Fibroblast of skin of left quadriceps (primary cell): ENCODE data around the gene CACNA1E.

Experiments used
- DNase-seq, 2 experiments: peaks; one replicate each; pipeline ENCODE4 v3.0.0-alpha.2; 2013; ENCODE audit warnings: low read depth in 2 of 2

The CACNA1E gene

GRCh38 chr1:181767001-181767708 lies 283.8 kb downstream of the CACNA1E start:
- DNase-seq = no peak

DNA sequence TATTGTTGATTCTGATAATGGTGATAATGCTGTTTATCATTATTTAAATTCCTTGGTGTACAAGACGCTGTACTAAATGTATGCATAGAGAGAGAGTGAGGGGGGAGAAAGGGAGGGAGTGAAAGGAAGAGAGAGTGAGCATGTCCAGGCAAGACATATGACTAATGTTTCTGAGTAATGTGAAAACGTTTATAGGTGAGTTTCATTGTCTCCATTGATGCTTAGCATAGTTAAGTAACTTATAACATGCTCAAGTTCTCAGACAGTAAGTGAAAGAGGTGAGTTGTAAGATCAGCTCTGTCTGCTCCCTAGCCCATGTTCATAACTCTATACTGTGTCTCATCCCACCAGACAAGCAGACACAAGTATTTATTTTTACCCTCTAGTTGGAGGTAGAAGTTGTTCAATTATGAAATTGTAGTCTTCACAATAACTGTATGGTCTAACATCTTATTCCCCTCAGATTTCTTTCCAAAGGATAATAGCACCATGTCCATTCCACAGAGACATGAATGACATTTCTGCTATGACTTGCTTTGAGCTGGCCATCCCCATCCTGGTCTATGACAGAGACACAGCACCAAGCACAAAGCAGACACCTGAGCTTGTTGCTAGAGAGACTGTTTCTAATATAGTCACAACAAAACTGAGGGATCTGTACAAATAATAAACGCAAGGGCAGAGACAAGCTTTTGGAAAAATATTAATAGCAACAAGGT lies 285.1 kb downstream of the CACNA1E start:
- no peak for DNase-seq

- no peak for DNase-seq
Observed at GRCh38 chr1:181768930-181769280, 285.6 kb downstream of the CACNA1E start.

- no peak for DNase-seq
Observed at GRCh38 chr1:181769846-181770245, 286.5 kb downstream of the CACNA1E start.

GRCh38 chr1:181772714-181773113 lies 289.4 kb downstream of the CACNA1E start:
- DNase-seq = no peak

DNA sequence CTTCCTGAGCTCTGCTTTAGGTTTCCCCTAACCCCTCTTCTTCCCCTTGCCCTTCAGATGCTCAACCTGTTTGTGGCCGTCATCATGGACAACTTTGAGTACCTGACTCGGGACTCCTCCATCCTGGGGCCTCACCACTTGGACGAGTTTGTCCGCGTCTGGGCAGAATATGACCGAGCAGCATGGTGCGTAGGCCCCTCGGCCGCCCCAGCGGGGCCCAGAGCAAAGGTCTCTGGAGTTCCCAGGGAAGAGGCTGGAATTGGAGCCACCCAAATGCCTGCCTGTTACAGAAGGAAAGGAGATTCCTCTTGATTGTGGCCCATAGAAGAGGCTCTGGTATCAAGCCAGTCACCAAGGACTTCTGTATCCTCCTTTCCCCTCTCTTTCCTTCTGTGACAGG lies 292.7 kb downstream of the CACNA1E start:
- DNase-seq = no peak

- no peak for DNase-seq
Observed at GRCh38 chr1:181777286-181777685, 294.0 kb downstream of the CACNA1E start.

DNA sequence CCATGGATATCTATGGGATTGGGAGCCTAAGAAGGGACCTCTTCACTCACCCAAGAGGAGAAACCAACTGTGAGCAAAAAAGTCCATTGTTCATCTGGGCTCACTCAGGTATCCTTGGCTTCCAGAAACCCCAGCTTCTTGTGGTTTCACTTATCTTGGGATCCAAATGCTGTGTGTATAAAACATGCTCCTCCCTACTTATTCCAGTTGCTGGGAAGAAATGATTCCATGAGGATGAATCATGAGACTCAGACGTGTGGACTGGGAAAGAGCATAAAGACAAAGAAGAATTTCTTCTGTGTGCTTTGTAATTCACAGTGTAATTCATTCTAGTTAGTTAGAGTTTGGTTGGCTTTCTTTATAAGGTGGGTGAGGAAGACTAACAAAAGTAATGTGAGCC lies 294.5 kb downstream of the CACNA1E start:
- DNase-seq = no peak

- no peak for DNase-seq
Observed at GRCh38 chr1:181778640-181779260, 295.4 kb downstream of the CACNA1E start.

DNA sequence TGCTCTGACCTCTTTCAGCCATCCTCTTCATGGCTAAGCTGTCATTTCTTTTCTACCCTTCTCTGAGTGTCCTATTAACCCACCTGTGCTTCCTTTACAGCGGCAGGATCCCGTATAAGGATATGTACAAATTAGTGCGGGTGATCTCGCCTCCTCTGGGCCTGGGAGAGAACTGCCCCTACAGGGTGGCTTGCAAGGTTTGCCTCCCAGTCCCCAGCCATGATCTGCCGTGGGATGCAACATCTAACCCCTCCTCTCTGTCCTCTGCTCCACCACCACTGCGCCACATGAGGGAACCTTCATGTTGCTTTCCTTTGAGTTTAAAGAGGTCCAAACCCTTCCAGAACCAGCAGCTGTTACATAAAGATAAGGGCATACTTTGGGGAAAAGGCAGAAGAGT lies 296.0 kb downstream of the CACNA1E start:
- no peak for DNase-seq

- DNase-seq = no peak
Observed at GRCh38 chr1:181783208-181783607, 299.9 kb downstream of the CACNA1E start.

DNA sequence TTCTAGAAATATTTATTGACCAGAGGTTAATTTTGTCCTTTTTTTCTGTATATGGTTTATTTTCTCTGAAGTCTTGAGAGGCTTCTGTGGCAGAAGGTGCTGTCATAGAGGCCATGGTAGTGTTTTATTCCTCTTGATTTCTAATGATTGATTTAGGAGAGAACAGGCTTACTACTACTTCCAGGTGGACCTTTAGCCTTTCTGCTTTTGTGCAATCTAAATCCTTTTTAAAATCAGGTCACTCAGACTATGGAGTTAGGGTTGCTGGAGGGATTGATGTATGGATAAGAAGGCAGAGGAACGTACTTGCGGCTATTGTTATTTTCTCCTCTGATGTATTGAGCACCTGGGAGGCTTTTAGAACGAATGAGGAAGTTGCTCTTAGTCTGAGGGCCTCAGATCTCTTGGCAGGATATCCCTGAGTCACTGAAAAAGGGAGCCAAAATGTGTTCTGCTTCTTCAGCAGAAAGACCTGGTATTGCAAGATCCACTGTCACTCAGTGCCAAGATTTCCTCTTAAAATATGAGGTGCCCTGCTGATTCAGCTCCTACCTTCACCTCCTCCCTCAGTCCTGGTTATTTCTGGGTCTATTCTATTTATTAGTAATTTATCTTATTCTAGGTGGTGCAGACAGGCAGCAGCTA lies 300.8 kb downstream of the CACNA1E start:
- DNase-seq = no peak

- DNase-seq = no peak
Observed at GRCh38 chr1:181789395-181789794, 306.1 kb downstream of the CACNA1E start.

- DNase-seq = no peak
Observed at GRCh38 chr1:181791721-181792120, 308.4 kb downstream of the CACNA1E start.

DNA sequence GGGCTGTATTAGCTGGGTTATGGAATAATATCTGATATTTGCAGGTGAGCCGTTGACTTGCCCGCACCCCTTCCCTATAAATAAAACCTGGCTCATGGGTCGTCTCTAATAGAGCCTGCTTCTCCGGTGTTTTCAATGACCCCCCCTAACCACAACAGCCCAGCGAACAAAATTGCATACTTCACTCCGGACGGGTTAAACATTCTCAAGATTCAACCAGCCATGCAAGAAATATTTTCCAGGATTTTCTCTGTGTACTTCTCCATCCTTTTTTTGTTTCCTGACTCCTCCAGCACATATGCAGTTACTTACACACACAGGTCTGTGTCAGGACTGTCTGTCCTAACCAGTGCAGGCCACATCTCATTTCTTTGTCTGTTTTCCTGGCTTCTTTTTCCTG lies 310.5 kb downstream of the CACNA1E start:
- DNase-seq = no peak

DNA sequence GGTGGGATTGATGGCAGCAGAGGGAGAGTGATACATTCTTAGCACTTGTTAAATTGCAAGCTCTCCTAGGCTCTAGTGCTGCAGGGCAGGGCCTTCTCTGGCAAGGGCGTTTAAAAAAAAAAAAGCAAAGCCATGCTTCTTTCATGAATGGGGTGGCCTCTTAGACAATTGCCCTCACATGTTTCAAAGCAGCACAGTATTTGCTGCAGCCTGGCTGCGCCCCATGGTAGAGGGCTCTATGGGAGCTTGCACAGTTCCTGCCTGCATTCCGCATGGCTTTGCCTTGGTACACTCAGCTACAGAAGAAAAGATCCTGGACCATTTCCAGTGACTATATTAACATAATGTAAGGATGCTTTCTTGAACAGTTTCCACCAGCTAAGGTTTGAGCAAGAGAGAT lies 311.0 kb downstream of the CACNA1E start:
- DNase-seq = no peak

GRCh38 chr1:181798191-181798926 lies 315.0 kb downstream of the CACNA1E start:
- no peak for DNase-seq

DNA sequence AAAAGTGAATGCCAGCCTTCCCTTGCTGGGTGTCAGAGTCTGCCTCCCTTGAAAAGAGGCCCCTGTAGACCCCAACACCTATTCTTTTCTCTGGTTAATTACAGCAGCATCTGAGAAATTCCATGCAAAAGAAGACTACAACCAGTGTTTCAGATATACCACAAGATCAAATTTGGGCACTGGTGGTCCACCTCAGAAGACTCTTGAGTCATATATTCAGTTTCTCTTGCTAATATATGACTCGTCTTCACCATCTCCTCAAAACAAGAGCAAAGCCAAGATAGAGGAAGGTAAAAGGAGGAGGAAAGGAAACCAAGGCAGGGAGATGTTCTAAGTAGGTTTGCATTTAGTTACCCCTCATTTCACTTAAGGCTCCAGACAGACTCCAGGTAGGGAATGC lies 318.3 kb downstream of the CACNA1E start:
- DNase-seq = no peak

GRCh38 chr1:181802466-181802865 lies 319.1 kb downstream of the CACNA1E start:
- no peak for DNase-seq

- DNase-seq = no peak
Observed at GRCh38 chr1:181803421-181803820, 320.1 kb downstream of the CACNA1E start.

- DNase-seq = no peak
Observed at GRCh38 chr1:181804989-181805388, 321.7 kb downstream of the CACNA1E start.

DNA sequence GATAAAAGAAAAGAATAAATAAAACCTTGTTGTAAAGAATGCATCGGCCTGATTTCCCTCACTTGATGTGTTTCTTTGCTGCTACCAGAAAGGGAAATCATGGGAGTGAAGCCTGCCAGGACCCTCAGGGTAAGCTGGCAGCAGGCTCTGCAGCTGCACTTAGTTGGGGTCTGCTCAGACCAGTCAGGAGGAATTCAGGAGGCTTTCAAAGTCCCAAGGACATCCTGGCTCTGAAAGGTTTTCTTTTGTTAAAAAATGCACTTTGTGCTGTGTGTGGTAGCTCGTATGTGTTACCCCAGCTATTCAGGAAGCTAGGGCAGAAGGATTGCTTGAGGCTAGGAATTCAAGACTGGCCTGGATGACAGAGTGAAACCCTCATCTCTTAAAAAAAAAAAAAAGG lies 323.4 kb downstream of the CACNA1E start:
- DNase-seq = no peak
